Body of pancreas (tissue), 4 donors: Measurements from ENCODE around the gene PRSS33. TPM values are rescaled to one million over a fixed set of nuclear protein-coding genes. Genes with fewer than 3 reads are reported as not detected.

Experiments
- ATAC-seq: fragments of 150-250 bp; one replicate; pipeline ENCODE4 v1.9.1; 2016
- DNase-seq, 4 donors: peaks; one replicate each; pipeline ENCODE4 v3.0.0-alpha.2; 2019
- H3K27ac ChIP-seq, 4 donors: fragments of 200-600 bp; sonication (generic); 1 replicate in 3 of 4; 2 replicates in 1 of 4; pipeline versions ENCODE4 v1.5.1 to v1.6.1; 2016 to 2019; ENCODE audit warnings: mild to moderate bottlenecking in 1 of 4, mixed read lengths in 1 of 4, moderate library complexity in 1 of 4
- H3K27me3 ChIP-seq, 2 donors: fragments of 200-600 bp; sonication (generic); one replicate each; pipeline ENCODE4 v1.6.0; 2016; ENCODE audit warnings: mild to moderate bottlenecking in 1 of 2
- H3K36me3 ChIP-seq, 2 donors: fragments of 200-600 bp; sonication (generic); replicated peaks in 1 of 2; 2 replicates each; pipeline ENCODE4 v1.5.1; 2016; ENCODE audit warnings: low read depth in 2 of 2; ENCODE audit not compliant: insufficient read depth in 1 of 2
- H3K4me1 ChIP-seq: fragments of 200-600 bp; sonication (generic); one replicate; pipeline ENCODE4 v1.6.0; 2016
- H3K4me3 ChIP-seq, 2 donors: fragments of 200-600 bp; sonication (generic); 1 replicate in 1 of 2; 2 replicates in 1 of 2; pipeline ENCODE4 v1.5.1; 2016 to 2019
- H3K9me3 ChIP-seq, 3 donors: fragments of 200-600 bp; sonication (generic); 1 replicate in 2 of 3; 2 replicates in 1 of 3; pipeline ENCODE4 v1.5.1; 2016
- CTCF ChIP-seq, 7 experiments: fragments of 450-650 bp in 4 of 7; fragments of 200-600 bp in 3 of 7; sonication (generic) in 3 of 7; IDR thresholded peaks; one replicate each; pipeline ENCODE4 v1.5.1; 2016 to 2019; ENCODE audit warnings: antibody characterized with exemption in 7 of 7
- POLR2A ChIP-seq, 3 donors: fragments of 450-650 bp; IDR thresholded peaks; one replicate each; pipeline ENCODE4 v1.6.1; 2016; ENCODE audit warnings: antibody characterized with exemption in 3 of 3, mild to moderate bottlenecking in 2 of 3
- WGBS, 2 donors: methylation state at CpG; one replicate each; pipeline ENCODE4 v1.1.5; 2017; 5-methylcytosine and 5-hydroxymethylcytosine counted together
- intact Hi-C: fragments of 100-400 bp; cut with DNase I; formaldehyde crosslinking; loops from one replicate; pipeline ENCODE4 v1.15.1; 2023
- total RNA-seq, 2 donors: library from RNA; depleted of rRNA; stranded (reverse); fragments of >200 nt; gene quantifications; one replicate each; pipeline ENCODE4 v1.1.0, GENCODE V29; 2016

Gene PRSS33
- total RNA-seq, 2 donors from 2014 or later: not detected

- Histone ChIP-seq H3K4me1 (no peaks in the 10 kb centered on the region), H3K36me3 (no peaks in the 10 kb centered on the region), H3K27ac (no peak overlapping the region), H3K27me3 (no peaks in the 10 kb centered on the region), H3K9me3 (no peaks in the 10 kb centered on the region), H3K4me3 (no peak overlapping the region)
- DNase-seq (no peak), ATAC-seq (no peak)
- TF ChIP-seq CTCF (IDR thresholded peaks at IDR 0.05): no peak
- TF ChIP-seq POLR2A (IDR thresholded peaks at IDR 0.05): no peak
- intact Hi-C loops: no loop called here
- 58 to 63% methylated on average over 12 to 19 of the region's 19 CpGs for WGBS, 2 donors
Measured at GRCh38 chr16:2826591-2827373, 39.4 kb upstream of the PRSS33 start.

GRCh38 chr16:2825906-2826305, 38.5 kb upstream of the PRSS33 start:
- no peaks in the 10 kb centered on the region for H3K36me3 ChIP-seq
- no peak overlapping the region for H3K27ac ChIP-seq
- no peaks in the 10 kb centered on the region for H3K9me3 ChIP-seq
- H3K27me3 ChIP-seq: no peaks in the 10 kb centered on the region
- DNase-seq: no peak
- ATAC-seq: no peak
- H3K4me1 ChIP-seq: no peaks in the 10 kb centered on the region
- WGBS, 2 donors: 67 to 88% methylated on average over 7 to 11 of the region's 11 CpGs
- TF ChIP-seq POLR2A (IDR thresholded peaks at IDR 0.05) (no peak), CTCF (IDR thresholded peaks at IDR 0.05) (no peak)
- intact Hi-C loops: no loop called here
- H3K4me3 ChIP-seq: no peak overlapping the region

GRCh38 chr16:2825049-2825742, 37.8 kb upstream of the PRSS33 start:
- no peaks in the 10 kb centered on the region for H3K36me3 ChIP-seq
- H3K27me3 ChIP-seq: no peaks in the 10 kb centered on the region
- H3K4me1 ChIP-seq: no peaks in the 10 kb centered on the region
- TF ChIP-seq POLR2A (IDR thresholded peaks at IDR 0.05) (no peak), CTCF (IDR thresholded peaks at IDR 0.05) (no peak)
- WGBS, 2 donors: 47 to 65% methylated on average over 14 to 26 of the region's 26 CpGs
- H3K27ac ChIP-seq: no peak overlapping the region
- intact Hi-C loops: no loop called here
- H3K9me3 ChIP-seq: no peaks in the 10 kb centered on the region
- no peak overlapping the region for H3K4me3 ChIP-seq
- ATAC-seq (no peak), DNase-seq (no peak)

- Histone ChIP-seq H3K27me3 (no peaks in the 10 kb centered on the region), H3K9me3 (no peaks in the 10 kb centered on the region), H3K36me3 (no peaks in the 10 kb centered on the region), H3K4me1 (no peaks in the 10 kb centered on the region), H3K4me3 (no peak overlapping the region), H3K27ac (no peak overlapping the region)
- intact Hi-C loops: no loop called here
- DNase-seq (no peak), ATAC-seq (no peak)
- no peak for TF ChIP-seq CTCF (IDR thresholded peaks at IDR 0.05)
- TF ChIP-seq POLR2A (IDR thresholded peaks at IDR 0.05): no peak
- 75% methylated on average over 6 to 10 of the region's 10 CpGs for WGBS, 2 donors
Measured at GRCh38 chr16:2824626-2825025, 37.3 kb upstream of the PRSS33 start.
